ENCODE measurements around the gene ZBTB32.
A peak's percentile ranks its signal among the peaks of the same experiment; 100 is the strongest.

Gene ZBTB32

DNA sequence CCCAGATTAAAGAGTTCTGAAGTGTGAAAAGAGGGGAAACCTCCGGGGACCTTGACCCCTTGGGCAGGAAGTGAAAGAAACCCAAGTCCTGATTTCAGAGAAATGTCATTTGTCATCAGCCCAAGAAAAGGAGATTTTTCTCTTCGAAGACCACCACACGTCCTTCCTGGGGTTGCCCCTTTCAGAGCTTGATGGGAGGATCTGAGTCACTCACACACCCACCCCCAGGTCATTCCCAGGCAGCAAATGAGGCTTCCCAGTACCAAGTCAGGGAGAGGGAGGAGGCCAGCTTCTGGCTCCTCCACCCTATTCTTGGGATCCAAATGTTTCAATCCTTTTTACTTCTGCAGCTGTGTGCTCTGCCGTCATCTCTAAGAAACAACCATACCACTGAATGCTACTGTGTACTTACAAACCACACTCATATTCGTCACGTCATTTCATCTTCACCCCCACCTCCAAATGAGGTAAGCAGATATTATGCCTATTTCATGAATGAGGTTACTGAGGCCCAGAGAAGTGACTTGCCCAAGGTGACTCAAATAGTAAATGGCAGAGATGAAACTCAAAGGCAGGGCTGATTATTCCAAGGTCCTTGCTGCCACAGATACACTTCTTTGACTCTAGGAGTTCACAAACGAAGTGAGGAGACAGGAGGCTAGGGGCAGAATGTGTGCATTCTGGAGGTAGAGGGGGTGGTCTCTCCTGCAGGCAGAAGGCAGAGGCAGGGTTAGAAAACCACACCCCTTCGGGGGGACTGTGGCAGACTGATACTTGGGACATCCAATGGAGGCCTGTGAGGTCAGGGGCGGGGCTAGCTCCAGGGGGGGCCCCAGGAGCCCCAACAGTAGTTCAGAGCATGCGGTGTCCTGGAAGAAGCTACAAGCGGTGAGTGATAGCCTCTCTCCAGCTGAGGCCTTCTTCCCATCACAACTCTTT lies 8.5 kb downstream of the ZBTB32 start:
- H3K4me3 ChIP-seq (ENCODE audit: low read depth, low read length), result no peak overlapping the region
- TF ChIP-seq, protein P1, sequence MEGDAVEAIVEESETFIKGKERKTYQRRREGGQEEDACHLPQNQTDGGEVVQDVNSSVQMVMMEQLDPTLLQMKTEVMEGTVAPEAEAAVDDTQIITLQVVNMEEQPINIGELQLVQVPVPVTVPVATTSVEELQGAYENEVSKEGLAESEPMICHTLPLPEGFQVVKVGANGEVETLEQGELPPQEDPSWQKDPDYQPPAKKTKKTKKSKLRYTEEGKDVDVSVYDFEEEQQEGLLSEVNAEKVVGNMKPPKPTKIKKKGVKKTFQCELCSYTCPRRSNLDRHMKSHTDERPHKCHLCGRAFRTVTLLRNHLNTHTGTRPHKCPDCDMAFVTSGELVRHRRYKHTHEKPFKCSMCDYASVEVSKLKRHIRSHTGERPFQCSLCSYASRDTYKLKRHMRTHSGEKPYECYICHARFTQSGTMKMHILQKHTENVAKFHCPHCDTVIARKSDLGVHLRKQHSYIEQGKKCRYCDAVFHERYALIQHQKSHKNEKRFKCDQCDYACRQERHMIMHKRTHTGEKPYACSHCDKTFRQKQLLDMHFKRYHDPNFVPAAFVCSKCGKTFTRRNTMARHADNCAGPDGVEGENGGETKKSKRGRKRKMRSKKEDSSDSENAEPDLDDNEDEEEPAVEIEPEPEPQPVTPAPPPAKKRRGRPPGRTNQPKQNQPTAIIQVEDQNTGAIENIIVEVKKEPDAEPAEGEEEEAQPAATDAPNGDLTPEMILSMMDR (IDR thresholded peaks at IDR 0.05; ENCODE audit: low read depth, low read length), result no peak

DNA sequence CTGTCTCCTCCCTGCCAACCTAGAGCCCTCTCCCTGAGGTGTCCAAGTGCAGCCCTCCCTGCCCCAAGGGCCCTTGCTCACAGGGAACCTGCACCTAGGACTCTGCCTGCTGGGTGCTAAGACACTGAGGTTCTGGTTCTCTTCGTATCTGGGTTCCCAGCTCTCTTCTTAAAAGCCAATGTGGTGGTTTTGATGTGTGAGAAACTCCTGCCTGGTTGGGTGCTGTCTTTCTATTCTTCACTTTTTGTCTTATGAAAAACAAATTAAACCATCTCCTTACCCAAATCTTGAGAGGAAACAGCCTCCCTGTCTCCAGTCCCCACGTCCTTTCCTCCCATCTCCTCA lies 9.1 kb downstream of the ZBTB32 start:
- TF ChIP-seq, protein P1 (IDR thresholded peaks at IDR 0.05; ENCODE audit: low read depth, low read length), result no peak

GRCh38 chr19:35713904-35714495 lies 9.6 kb downstream of the ZBTB32 start:
- no peak overlapping the region for H3K4me3 ChIP-seq (ENCODE audit: low read depth, low read length)
- TF ChIP-seq, protein P1 (IDR thresholded peaks at IDR 0.05; ENCODE audit: low read depth, low read length), result no peak

More for the DNA sequence above, 9.1 kb downstream of the ZBTB32 start:
- no peak overlapping the region for H3K4me3 ChIP-seq (ENCODE audit: low read depth, low read length)

- TF ChIP-seq, protein P1 (IDR thresholded peaks at IDR 0.05; ENCODE audit: low read depth, low read length), result no peak
- H3K4me3 ChIP-seq (ENCODE audit: low read depth, low read length), result no peak overlapping the region
These were observed 10.4 kb downstream of the ZBTB32 start for GRCh38 chr19:35714601-35715354.

- TF ChIP-seq, protein P1 (IDR thresholded peaks at IDR 0.05; ENCODE audit: low read depth, low read length), result no peak
- no peak overlapping the region for H3K4me3 ChIP-seq (ENCODE audit: low read depth, low read length)
These were observed 11.0 kb downstream of the ZBTB32 start for GRCh38 chr19:35715355-35715809.

GRCh38 chr19:35715981-35716800 lies 11.8 kb downstream of the ZBTB32 start:
- H3K4me3 ChIP-seq (ENCODE audit: low read depth, low read length), result peak overlapping the region; percentile 78
- TF ChIP-seq, protein P1 (IDR thresholded peaks at IDR 0.05; ENCODE audit: low read depth, low read length), result no peak

All from WI38 (cell line).